SU-DHL-6 (cell line): ENCODE results near the gene TMTC1.

Source experiments
- EZH2phosphoT487 ChIP-seq: fragments of 200-600 bp; sonication (generic), shearing (Covaris generic); conservative IDR thresholded peaks from 2 replicates; pipeline ENCODE4 v1.6.1; 2018; ENCODE audit warnings: mild to moderate bottlenecking, antibody characterized with exemption, low read length, moderate library complexity, mixed read lengths
- TF ChIP-seq, protein P1 (sequence below): fragments of 200-600 bp; sonication (generic); IDR thresholded peaks from one replicate; pipeline ENCODE4 v1.5.1; 2017; ENCODE audit warnings: antibody characterized with exemption, mild to moderate bottlenecking, low read length, moderate library complexity; ENCODE audit not compliant: insufficient read depth, poor library complexity, severe bottlenecking

DNA sequence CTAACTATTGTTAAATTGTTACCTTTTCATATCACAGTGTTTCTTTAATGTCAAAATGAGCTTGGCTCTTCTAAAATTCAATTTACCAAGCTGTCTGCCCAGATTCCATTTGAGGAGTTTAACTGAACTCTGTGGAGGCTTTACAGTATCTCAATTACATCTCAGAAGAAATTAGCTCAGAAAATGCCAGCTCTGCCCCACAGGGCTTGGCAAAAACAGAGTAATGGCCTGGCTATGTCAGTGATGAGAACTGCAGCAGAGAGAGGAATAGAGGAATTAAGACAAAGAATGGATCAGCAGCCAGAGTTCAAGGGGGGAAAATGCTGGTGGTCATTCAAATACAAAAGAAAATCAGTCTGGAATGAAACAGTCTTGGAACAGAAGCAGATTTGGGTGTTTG is 15.8 kb upstream of the TMTC1 start:
- TF ChIP-seq, protein P1, sequence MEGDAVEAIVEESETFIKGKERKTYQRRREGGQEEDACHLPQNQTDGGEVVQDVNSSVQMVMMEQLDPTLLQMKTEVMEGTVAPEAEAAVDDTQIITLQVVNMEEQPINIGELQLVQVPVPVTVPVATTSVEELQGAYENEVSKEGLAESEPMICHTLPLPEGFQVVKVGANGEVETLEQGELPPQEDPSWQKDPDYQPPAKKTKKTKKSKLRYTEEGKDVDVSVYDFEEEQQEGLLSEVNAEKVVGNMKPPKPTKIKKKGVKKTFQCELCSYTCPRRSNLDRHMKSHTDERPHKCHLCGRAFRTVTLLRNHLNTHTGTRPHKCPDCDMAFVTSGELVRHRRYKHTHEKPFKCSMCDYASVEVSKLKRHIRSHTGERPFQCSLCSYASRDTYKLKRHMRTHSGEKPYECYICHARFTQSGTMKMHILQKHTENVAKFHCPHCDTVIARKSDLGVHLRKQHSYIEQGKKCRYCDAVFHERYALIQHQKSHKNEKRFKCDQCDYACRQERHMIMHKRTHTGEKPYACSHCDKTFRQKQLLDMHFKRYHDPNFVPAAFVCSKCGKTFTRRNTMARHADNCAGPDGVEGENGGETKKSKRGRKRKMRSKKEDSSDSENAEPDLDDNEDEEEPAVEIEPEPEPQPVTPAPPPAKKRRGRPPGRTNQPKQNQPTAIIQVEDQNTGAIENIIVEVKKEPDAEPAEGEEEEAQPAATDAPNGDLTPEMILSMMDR = no peak
- TF ChIP-seq EZH2phosphoT487 = no peak
